Endothelial cell of umbilical vein (primary cell): ENCODE data around the gene MYCBP.

ENCODE experiments used
- CTCF ChIP-seq, 2 donors: IDR thresholded peaks; 1 replicate in 1 of 2; 2 replicates in 1 of 2; pipeline ENCODE4 v1.5.1; 2011; ENCODE audit warnings: low read length in 2 of 2, mild to moderate bottlenecking in 2 of 2, moderate library complexity in 2 of 2, control low read depth in 1 of 2, inconsistent platforms in 1 of 2, low read depth in 1 of 2; ENCODE audit not compliant: insufficient read depth in 1 of 2; ENCODE audit errors: extremely low read depth in 1 of 2
- POLR2AphosphoS5 ChIP-seq: IDR thresholded peaks from 2 replicates; pipeline ENCODE4 v1.6.1; 2012; ENCODE audit warnings: low read depth, mild to moderate bottlenecking, control low read depth, low read length, moderate library complexity; ENCODE audit not compliant: insufficient read depth

DNA sequence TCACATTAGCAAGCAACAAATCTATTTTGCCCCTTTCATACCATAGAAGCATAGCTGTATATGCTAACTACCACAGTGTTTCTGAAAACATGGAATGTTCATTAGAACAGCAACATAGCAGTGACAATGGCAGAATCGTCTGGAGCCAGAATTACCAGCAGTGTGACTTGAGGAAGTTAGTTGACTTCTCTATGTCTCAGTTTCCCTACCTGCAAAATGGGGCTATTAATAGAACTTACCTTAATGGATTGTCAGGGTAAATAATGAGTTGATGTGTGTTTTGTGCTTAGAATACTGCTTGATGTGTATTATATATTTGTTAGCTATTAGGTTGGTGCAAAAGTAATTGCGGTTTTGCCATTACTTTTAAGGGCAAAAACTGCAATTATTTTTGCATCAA is 23.0 kb upstream of the MYCBP start:
- no peak for TF ChIP-seq CTCF (IDR thresholded peaks at IDR 0.05; ENCODE audit: extremely low read depth in 1 of 2, insufficient read depth in 1 of 2, low read depth in 1 of 2, low read length in 2 of 2)
- TF ChIP-seq POLR2AphosphoS5: no peak
